ENCODE data around the gene GATAD2B.

- TF ChIP-seq CTCF (IDR thresholded peaks at IDR 0.05) (no peak), POLR2A (IDR thresholded peaks at IDR 0.05) (no peak)
Measured at GRCh38 chr1:153842006-153842471, 80.7 kb downstream of the GATAD2B start.

All from ovary (tissue), 3 donors.